Measurements from ENCODE around the gene SNAI3.

SNAI3 gene

GRCh38 chr16:88651989-88652761 lies 34.1 kb downstream of the SNAI3 start:
- in situ Hi-C loops (cut with HindIII; ENCODE audit: low sequenced_read_pairs) = no loop called here

GRCh38 chr16:88651276-88651988 lies 34.9 kb downstream of the SNAI3 start:
- in situ Hi-C loops (cut with HindIII; ENCODE audit: low sequenced_read_pairs) = no loop called here

- in situ Hi-C loops (cut with HindIII; ENCODE audit: low sequenced_read_pairs) = no loop called here
Measured at GRCh38 chr16:88650749-88651275, 35.5 kb downstream of the SNAI3 start, which contains the start of gene CYBA. TSS of gene CYBA (minus strand) at chr16:88651053. CDS start at chr16:88651013, 40 bp downstream.

GRCh38 chr16:88649924-88650748 lies 36.2 kb downstream of the SNAI3 start:
- in situ Hi-C loops (cut with HindIII; ENCODE audit: low sequenced_read_pairs) = no loop called here

GRCh38 chr16:88649195-88649923 lies 36.9 kb downstream of the SNAI3 start:
- in situ Hi-C loops (cut with HindIII; ENCODE audit: low sequenced_read_pairs) = no loop called here

GRCh38 chr16:88647178-88648070 lies 38.9 kb downstream of the SNAI3 start:
- in situ Hi-C loops (cut with HindIII; ENCODE audit: low sequenced_read_pairs) = no loop called here

GRCh38 chr16:88646345-88647034 lies 39.8 kb downstream of the SNAI3 start:
- in situ Hi-C loops (cut with HindIII; ENCODE audit: low sequenced_read_pairs) = no loop called here

GRCh38 chr16:88645941-88646340 lies 40.4 kb downstream of the SNAI3 start:
- in situ Hi-C loops (cut with HindIII; ENCODE audit: low sequenced_read_pairs) = no loop called here

GRCh38 chr16:88645455-88645854 lies 40.9 kb downstream of the SNAI3 start:
- in situ Hi-C loops (cut with HindIII; ENCODE audit: low sequenced_read_pairs) = no loop called here

- in situ Hi-C loops (cut with HindIII; ENCODE audit: low sequenced_read_pairs) = no loop called here
Measured at GRCh38 chr16:88643644-88643932, 42.7 kb downstream of the SNAI3 start.

- in situ Hi-C loops (cut with HindIII; ENCODE audit: low sequenced_read_pairs) = no loop called here
Measured at GRCh38 chr16:88642881-88643643, 43.2 kb downstream of the SNAI3 start.

GRCh38 chr16:88640498-88641247 lies 45.6 kb downstream of the SNAI3 start:
- in situ Hi-C loops (cut with HindIII; ENCODE audit: low sequenced_read_pairs) = no loop called here

- in situ Hi-C loops (cut with HindIII; ENCODE audit: low sequenced_read_pairs) = no loop called here
Measured at GRCh38 chr16:88640039-88640495, 46.2 kb downstream of the SNAI3 start.

GRCh38 chr16:88639231-88640038 lies 46.9 kb downstream of the SNAI3 start:
- in situ Hi-C loops (cut with HindIII; ENCODE audit: low sequenced_read_pairs) = no loop called here

- in situ Hi-C loops (cut with HindIII; ENCODE audit: low sequenced_read_pairs) = no loop called here
Measured at GRCh38 chr16:88638323-88639230, 47.7 kb downstream of the SNAI3 start, which contains the start of gene IL17C. TSS of gene IL17C (plus strand) at chr16:88638572. CDS start at chr16:88638642, 70 bp downstream.

Measured in DLD1 (cell line).